ENCODE results near the gene ZCCHC7. TPM values are rescaled to one million over a fixed set of nuclear protein-coding genes. Genes with fewer than 3 reads are reported as not detected.

Gene ZCCHC7
- total and polyA plus RNA-seq, 9 of the 15 experiments (the other 6 are each of a cell fraction or from before 2014, with no cell fraction given): 34.1 to 68.9 (median 48.8) TPM

- TF ChIP-seq ID3 (CRISPR knock-in tag; IDR thresholded peaks at IDR 0.05) (no peak), ID3 (tag; IDR thresholded peaks at IDR 0.05) (no peak), RFX5 (IDR thresholded peaks at IDR 0.05; ENCODE audit: low read depth, low read length) (no peak), DDX20 (tag; IDR thresholded peaks at IDR 0.05; ENCODE audit: low read depth) (no peak), RCOR1 (IDR thresholded peaks at IDR 0.05; ENCODE audit: borderline replicate concordance in 1 of 2, low read depth in 2 of 2, low read length in 2 of 2) (no peak), CEBPG (CRISPR knock-in tag; IDR thresholded peaks at IDR 0.05) (no peak), CEBPG (tag; conservative IDR thresholded peaks at IDR 0.05 in 1 of 2, IDR thresholded peaks at IDR 0.05 in 1 of 2) (no peak; a peak in 1 of 4 replicates), DIDO1 (tag; IDR thresholded peaks at IDR 0.05; ENCODE audit: low read depth) (no peak), FOXK2 (conservative IDR thresholded peaks at IDR 0.05 in 1 of 2, IDR thresholded peaks at IDR 0.05 in 1 of 2; ENCODE audit: low read depth in 2 of 2) (peak in 1 of 2 experiments; percentile 76; a peak in 1 of 4 replicates), ATF7 (IDR thresholded peaks at IDR 0.05) (peak; percentile 62), ZKSCAN3 (CRISPR knock-in tag; IDR thresholded peaks at IDR 0.05) (no peak), POLR2AphosphoS2 (IDR thresholded peaks at IDR 0.05; ENCODE audit: low read length) (no peak), SMARCA4 (IDR thresholded peaks at IDR 0.05) (peak; percentile 25; the same call in 1 of the 2 replicates), ZNF23 (CRISPR knock-in tag; IDR thresholded peaks at IDR 0.05) (no peak), CBX1 (IDR thresholded peaks at IDR 0.05; ENCODE audit: low read depth) (no peak), ETV1 (tag; conservative IDR thresholded peaks at IDR 0.05; ENCODE audit: low read depth) (no peak), BACH1 (tag; IDR thresholded peaks at IDR 0.05) (peak; percentile 57; the same call in 1 of the 2 replicates), NFYB (IDR thresholded peaks at IDR 0.05; ENCODE audit: extremely low read depth, insufficient read length) (no peak)
- TF ChIP-seq, protein P1, sequence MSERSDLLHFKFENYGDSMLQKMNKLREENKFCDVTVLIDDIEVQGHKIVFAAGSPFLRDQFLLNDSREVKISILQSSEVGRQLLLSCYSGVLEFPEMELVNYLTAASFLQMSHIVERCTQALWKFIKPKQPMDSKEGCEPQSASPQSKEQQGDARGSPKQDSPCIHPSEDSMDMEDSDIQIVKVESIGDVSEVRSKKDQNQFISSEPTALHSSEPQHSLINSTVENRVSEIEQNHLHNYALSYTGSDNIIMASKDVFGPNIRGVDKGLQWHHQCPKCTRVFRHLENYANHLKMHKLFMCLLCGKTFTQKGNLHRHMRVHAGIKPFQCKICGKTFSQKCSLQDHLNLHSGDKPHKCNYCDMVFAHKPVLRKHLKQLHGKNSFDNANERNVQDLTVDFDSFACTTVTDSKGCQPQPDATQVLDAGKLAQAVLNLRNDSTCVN (CRISPR knock-in tag; IDR thresholded peaks at IDR 0.05): no peak
- TF ChIP-seq, protein P2, sequence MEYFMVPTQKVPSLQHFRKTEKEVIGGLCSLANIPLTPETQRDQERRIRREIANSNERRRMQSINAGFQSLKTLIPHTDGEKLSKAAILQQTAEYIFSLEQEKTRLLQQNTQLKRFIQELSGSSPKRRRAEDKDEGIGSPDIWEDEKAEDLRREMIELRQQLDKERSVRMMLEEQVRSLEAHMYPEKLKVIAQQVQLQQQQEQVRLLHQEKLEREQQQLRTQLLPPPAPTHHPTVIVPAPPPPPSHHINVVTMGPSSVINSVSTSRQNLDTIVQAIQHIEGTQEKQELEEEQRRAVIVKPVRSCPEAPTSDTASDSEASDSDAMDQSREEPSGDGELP (CRISPR knock-in tag; IDR thresholded peaks at IDR 0.05; ENCODE audit: borderline replicate concordance): no peak
- TF ChIP-seq, protein P3, sequence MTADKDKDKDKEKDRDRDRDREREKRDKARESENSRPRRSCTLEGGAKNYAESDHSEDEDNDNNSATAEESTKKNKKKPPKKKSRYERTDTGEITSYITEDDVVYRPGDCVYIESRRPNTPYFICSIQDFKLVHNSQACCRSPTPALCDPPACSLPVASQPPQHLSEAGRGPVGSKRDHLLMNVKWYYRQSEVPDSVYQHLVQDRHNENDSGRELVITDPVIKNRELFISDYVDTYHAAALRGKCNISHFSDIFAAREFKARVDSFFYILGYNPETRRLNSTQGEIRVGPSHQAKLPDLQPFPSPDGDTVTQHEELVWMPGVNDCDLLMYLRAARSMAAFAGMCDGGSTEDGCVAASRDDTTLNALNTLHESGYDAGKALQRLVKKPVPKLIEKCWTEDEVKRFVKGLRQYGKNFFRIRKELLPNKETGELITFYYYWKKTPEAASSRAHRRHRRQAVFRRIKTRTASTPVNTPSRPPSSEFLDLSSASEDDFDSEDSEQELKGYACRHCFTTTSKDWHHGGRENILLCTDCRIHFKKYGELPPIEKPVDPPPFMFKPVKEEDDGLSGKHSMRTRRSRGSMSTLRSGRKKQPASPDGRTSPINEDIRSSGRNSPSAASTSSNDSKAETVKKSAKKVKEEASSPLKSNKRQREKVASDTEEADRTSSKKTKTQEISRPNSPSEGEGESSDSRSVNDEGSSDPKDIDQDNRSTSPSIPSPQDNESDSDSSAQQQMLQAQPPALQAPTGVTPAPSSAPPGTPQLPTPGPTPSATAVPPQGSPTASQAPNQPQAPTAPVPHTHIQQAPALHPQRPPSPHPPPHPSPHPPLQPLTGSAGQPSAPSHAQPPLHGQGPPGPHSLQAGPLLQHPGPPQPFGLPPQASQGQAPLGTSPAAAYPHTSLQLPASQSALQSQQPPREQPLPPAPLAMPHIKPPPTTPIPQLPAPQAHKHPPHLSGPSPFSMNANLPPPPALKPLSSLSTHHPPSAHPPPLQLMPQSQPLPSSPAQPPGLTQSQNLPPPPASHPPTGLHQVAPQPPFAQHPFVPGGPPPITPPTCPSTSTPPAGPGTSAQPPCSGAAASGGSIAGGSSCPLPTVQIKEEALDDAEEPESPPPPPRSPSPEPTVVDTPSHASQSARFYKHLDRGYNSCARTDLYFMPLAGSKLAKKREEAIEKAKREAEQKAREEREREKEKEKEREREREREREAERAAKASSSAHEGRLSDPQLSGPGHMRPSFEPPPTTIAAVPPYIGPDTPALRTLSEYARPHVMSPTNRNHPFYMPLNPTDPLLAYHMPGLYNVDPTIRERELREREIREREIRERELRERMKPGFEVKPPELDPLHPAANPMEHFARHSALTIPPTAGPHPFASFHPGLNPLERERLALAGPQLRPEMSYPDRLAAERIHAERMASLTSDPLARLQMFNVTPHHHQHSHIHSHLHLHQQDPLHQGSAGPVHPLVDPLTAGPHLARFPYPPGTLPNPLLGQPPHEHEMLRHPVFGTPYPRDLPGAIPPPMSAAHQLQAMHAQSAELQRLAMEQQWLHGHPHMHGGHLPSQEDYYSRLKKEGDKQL (CRISPR knock-in tag; IDR thresholded peaks at IDR 0.05; ENCODE audit: borderline replicate concordance): no peak
Measured at GRCh38 chr9:37104183-37104889, 16.0 kb upstream of the ZCCHC7 start (continued).
